NCI-H146 treated with DMSO at 0.1 percent for 48 hours (cell line): ENCODE measurements around the gene SPDYE6.
"Not testable (repeated sequence)": the region's sequence is repeated elsewhere in the genome, so short reads cannot be mapped to it uniquely, and the experiment has no call there.

Experiments
- DNase-seq: peaks from one replicate; lab custom pipeline; 2025; ENCODE audit not compliant: unreplicated experiment; lab: John Stamatoyannopoulos, UW

The SPDYE6 gene

GRCh38 chr7:102318482-102318971, 37.7 kb downstream of the SPDYE6 start:
- DNase-seq: no peak

- DNase-seq: no peak
Measured at GRCh38 chr7:102317231-102318059, 38.8 kb downstream of the SPDYE6 start.

GRCh38 chr7:102313997-102314780, 42.1 kb downstream of the SPDYE6 start:
- DNase-seq: no peak

- no peak for DNase-seq
Measured at GRCh38 chr7:102312317-102312716, 43.9 kb downstream of the SPDYE6 start.

GRCh38 chr7:102310414-102310815, 45.8 kb downstream of the SPDYE6 start:
- DNase-seq: no peak

GRCh38 chr7:102306916-102307677, 49.1 kb downstream of the SPDYE6 start:
- DNase-seq: no peak

GRCh38 chr7:102305414-102306268, 50.6 kb downstream of the SPDYE6 start:
- DNase-seq: no peak

- DNase-seq: no peak
Measured at GRCh38 chr7:102304668-102305067, 51.6 kb downstream of the SPDYE6 start.

- DNase-seq: no peak
Measured at GRCh38 chr7:102303669-102304422, 52.4 kb downstream of the SPDYE6 start.

GRCh38 chr7:102302025-102302424, 54.2 kb downstream of the SPDYE6 start:
- no peak for DNase-seq

GRCh38 chr7:102301367-102301766, 54.9 kb downstream of the SPDYE6 start:
- not testable (repeated sequence) for DNase-seq

- no peak for DNase-seq
Measured at GRCh38 chr7:102300643-102301221, 55.5 kb downstream of the SPDYE6 start.

GRCh38 chr7:102297487-102298218, 58.6 kb downstream of the SPDYE6 start:
- DNase-seq: no peak

GRCh38 chr7:102296514-102296913, 59.7 kb downstream of the SPDYE6 start:
- DNase-seq: no peak

- no peak for DNase-seq
Measured at GRCh38 chr7:102296179-102296438, 60.1 kb downstream of the SPDYE6 start.
